Sigmoid colon (tissue), 7 donors: ENCODE data around the gene NR2C2. TPM values are rescaled to one million over a fixed set of nuclear protein-coding genes. Genes with fewer than 3 reads are reported as not detected.

ENCODE experiments used
- DNase-seq: peaks from one replicate; pipeline ENCODE4 v3.0.0-alpha.2; 2019
- H3K27ac ChIP-seq, 4 donors: fragments of 200-600 bp; sonication (generic); one replicate each; pipeline ENCODE4 v1.5.1; 2016 to 2019; ENCODE audit warnings: mild to moderate bottlenecking in 1 of 4
- H3K27me3 ChIP-seq, 3 donors: fragments of 200-600 bp; sonication (generic); one replicate each; pipeline ENCODE4 v1.5.1; 2019; ENCODE audit warnings: mild to moderate bottlenecking in 1 of 3
- H3K36me3 ChIP-seq, 4 donors: fragments of 200-600 bp; sonication (generic); one replicate each; pipeline ENCODE4 v1.5.1; 2016 to 2019
- H3K4me1 ChIP-seq, 4 donors: fragments of 200-600 bp; sonication (generic); one replicate each; pipeline ENCODE4 v1.5.1; 2017 to 2019
- H3K4me3 ChIP-seq, 4 donors: fragments of 200-600 bp; sonication (generic); one replicate each; pipeline ENCODE4 v1.5.1; 2017 to 2019; ENCODE audit warnings: mild to moderate bottlenecking in 2 of 4, moderate library complexity in 1 of 4
- H3K9me3 ChIP-seq, 4 donors: fragments of 200-600 bp in 3 of 4; sonication (generic) in 3 of 4; one replicate each; pipeline versions ENCODE4 v1.5.1 to v1.6.1; 2013 to 2019
- EP300 ChIP-seq, 4 donors: sonication (generic); formaldehyde crosslinking; IDR thresholded peaks; one replicate each; pipeline ENCODE4 v1.6.1; 2017; ENCODE audit warnings: antibody characterized with exemption in 4 of 4
- POLR2A ChIP-seq, 2 donors: fragments of 450-650 bp; IDR thresholded peaks; one replicate each; pipeline ENCODE4 v1.6.1; 2016; ENCODE audit warnings: antibody characterized with exemption in 2 of 2, mild to moderate bottlenecking in 2 of 2, moderate library complexity in 2 of 2
- POLR2AphosphoS5 ChIP-seq, 4 donors: sonication (generic); formaldehyde crosslinking; IDR thresholded peaks; one replicate each; pipeline ENCODE4 v1.6.1; 2017; ENCODE audit warnings: antibody characterized with exemption in 4 of 4
- WGBS, 2 donors: extraction: QIAGEN DNeasy Blood & Tissue Kit; methylation state at CpG; one replicate each; pipeline ENCODE4 v1.1.7; 2013; 5-methylcytosine and 5-hydroxymethylcytosine counted together
- intact Hi-C: fragments of 100-400 bp; cut with DNase I; formaldehyde crosslinking; loops from one replicate; pipeline ENCODE4 v1.15.1; 2023
- polyA plus RNA-seq, 3 donors: library from polyadenylated mRNA; stranded (reverse); fragments of 200-250 nt; gene quantifications; one replicate each; pipeline ENCODE4 v1.2.3, GENCODE V29; 2013
- total RNA-seq, 4 donors: library from RNA; depleted of rRNA; stranded (reverse); fragments of >200 nt; gene quantifications; one replicate each; pipeline ENCODE4 v1.1.0, GENCODE V29; 2016
- TF ChIP-seq, protein P1 (sequence below), 4 experiments: fragments of 450-650 bp in 3 of 4; fragments of 200-600 bp in 1 of 4; IDR thresholded peaks; one replicate each; pipeline ENCODE4 v1.5.1; 2016 to 2019; ENCODE audit warnings: antibody characterized with exemption in 4 of 4, mild to moderate bottlenecking in 3 of 4, moderate library complexity in 2 of 4
- donor health status: healthy with polysubstance abuse.
- donor health status: Bipolar disorder and iron deficiency.
- donor health status: healthy.

NR2C2 gene
- total and polyA plus RNA-seq, 7 donors = 3.6 to 68.4 (median 34.2) TPM

GRCh38 chr3:15066467-15066866 lies 119.1 kb downstream of the NR2C2 start:
- H3K36me3 ChIP-seq = peaks cover 0 to 15% (median 0%) of the 10 kb centered on the region in 4 donors
- intact Hi-C loops = loop anchor here (10.0 kb wide), 1 partner anchor 412 kb away; the partner anchor contains the start of gene CCDC174

GRCh38 chr3:15069441-15069840 lies 122.1 kb downstream of the NR2C2 start:
- intact Hi-C loops = loop anchor here (10.0 kb wide), 1 partner anchor 415 kb away; the partner anchor contains the start of gene CCDC174
- TF ChIP-seq POLR2A (IDR thresholded peaks at IDR 0.05) = no peak
- TF ChIP-seq, protein P1, sequence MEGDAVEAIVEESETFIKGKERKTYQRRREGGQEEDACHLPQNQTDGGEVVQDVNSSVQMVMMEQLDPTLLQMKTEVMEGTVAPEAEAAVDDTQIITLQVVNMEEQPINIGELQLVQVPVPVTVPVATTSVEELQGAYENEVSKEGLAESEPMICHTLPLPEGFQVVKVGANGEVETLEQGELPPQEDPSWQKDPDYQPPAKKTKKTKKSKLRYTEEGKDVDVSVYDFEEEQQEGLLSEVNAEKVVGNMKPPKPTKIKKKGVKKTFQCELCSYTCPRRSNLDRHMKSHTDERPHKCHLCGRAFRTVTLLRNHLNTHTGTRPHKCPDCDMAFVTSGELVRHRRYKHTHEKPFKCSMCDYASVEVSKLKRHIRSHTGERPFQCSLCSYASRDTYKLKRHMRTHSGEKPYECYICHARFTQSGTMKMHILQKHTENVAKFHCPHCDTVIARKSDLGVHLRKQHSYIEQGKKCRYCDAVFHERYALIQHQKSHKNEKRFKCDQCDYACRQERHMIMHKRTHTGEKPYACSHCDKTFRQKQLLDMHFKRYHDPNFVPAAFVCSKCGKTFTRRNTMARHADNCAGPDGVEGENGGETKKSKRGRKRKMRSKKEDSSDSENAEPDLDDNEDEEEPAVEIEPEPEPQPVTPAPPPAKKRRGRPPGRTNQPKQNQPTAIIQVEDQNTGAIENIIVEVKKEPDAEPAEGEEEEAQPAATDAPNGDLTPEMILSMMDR (IDR thresholded peaks at IDR 0.05) = no peak
- TF ChIP-seq POLR2AphosphoS5 (IDR thresholded peaks at IDR 0.05) = no peak
- no peak for TF ChIP-seq EP300 (IDR thresholded peaks at IDR 0.05)

More at GRCh38 chr3:15066467-15066866, 119.1 kb downstream of the NR2C2 start:
- Histone ChIP-seq H3K4me3 (no peak overlapping the region), H3K27me3 (no peaks in the 10 kb centered on the region), H3K9me3 (no peaks in the 10 kb centered on the region), H3K4me1 (peaks cover 0 to 23% (median 16%) of the 10 kb centered on the region in 4 donors), H3K27ac (no peak overlapping the region)
- no peak for TF ChIP-seq POLR2AphosphoS5 (IDR thresholded peaks at IDR 0.05)
- WGBS, 2 donors = 96 to 97% methylated on average over 3 of the region's 3 CpGs
- no peak for DNase-seq

GRCh38 chr3:15071699-15072098 lies 124.3 kb downstream of the NR2C2 start:
- intact Hi-C loops = no loop called here
- no peaks in the 10 kb centered on the region for H3K4me1 ChIP-seq
- TF ChIP-seq, protein P1 (IDR thresholded peaks at IDR 0.05) = no peak
- TF ChIP-seq EP300 (IDR thresholded peaks at IDR 0.05) = no peak
- TF ChIP-seq POLR2A (IDR thresholded peaks at IDR 0.05) = no peak
- no peak for TF ChIP-seq POLR2AphosphoS5 (IDR thresholded peaks at IDR 0.05)
- H3K27ac ChIP-seq = no peak overlapping the region
- peaks cover 31 to 67% (median 35%) of the 10 kb centered on the region in 4 donors for H3K36me3 ChIP-seq
- no peak overlapping the region for H3K4me3 ChIP-seq
- no peaks in the 10 kb centered on the region for H3K9me3 ChIP-seq
- H3K27me3 ChIP-seq = no peaks in the 10 kb centered on the region
- WGBS, 2 donors = 75 to 85% methylated on average over 2 of the region's 2 CpGs
- no peak for DNase-seq

More at GRCh38 chr3:15069441-15069840, 122.1 kb downstream of the NR2C2 start:
- Histone ChIP-seq H3K9me3 (no peaks in the 10 kb centered on the region), H3K36me3 (peaks cover 10 to 45% (median 15%) of the 10 kb centered on the region in 4 donors), H3K27me3 (no peaks in the 10 kb centered on the region), H3K4me1 (peaks cover 0 to 7% (median 0%) of the 10 kb centered on the region in 4 donors), H3K27ac (no peak overlapping the region), H3K4me3 (no peak overlapping the region)
- no peak for DNase-seq
- 93% methylated on average over 1 of the region's 1 CpG for WGBS, 2 donors

DNA sequence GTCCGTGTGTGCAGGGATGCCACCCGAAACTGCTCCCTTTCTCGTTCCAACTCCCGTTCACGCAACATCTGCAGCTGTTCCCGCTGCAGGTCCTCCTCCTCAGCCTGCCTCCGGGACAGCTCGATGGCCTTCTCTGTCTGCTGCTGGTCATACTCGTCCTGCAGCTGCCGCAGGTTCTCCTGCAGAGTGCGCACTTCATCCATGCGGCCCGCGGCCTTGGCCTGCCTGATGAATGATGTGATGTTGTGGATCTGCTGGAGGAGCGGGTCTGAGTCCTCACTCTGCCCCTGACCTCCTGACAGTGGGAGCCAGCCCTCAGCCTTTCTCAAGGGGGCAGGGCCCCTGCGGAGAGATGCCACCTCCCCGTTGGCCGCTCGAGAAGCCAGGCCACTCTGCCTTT lies 127.1 kb downstream of the NR2C2 start:
- intact Hi-C loops = no loop called here
- Histone ChIP-seq H3K4me3 (no peak overlapping the region), H3K27ac (no peak overlapping the region), H3K27me3 (no peaks in the 10 kb centered on the region), H3K4me1 (no peaks in the 10 kb centered on the region), H3K36me3 (peaks cover 41 to 95% (median 55%) of the 10 kb centered on the region in 4 donors), H3K9me3 (no peaks in the 10 kb centered on the region)
- TF ChIP-seq, protein P1 (IDR thresholded peaks at IDR 0.05) = no peak
- no peak for TF ChIP-seq POLR2AphosphoS5 (IDR thresholded peaks at IDR 0.05)
- no peak for TF ChIP-seq POLR2A (IDR thresholded peaks at IDR 0.05)
- 96 to 97% methylated on average over 19 of the region's 19 CpGs for WGBS, 2 donors
- DNase-seq = no peak

DNA sequence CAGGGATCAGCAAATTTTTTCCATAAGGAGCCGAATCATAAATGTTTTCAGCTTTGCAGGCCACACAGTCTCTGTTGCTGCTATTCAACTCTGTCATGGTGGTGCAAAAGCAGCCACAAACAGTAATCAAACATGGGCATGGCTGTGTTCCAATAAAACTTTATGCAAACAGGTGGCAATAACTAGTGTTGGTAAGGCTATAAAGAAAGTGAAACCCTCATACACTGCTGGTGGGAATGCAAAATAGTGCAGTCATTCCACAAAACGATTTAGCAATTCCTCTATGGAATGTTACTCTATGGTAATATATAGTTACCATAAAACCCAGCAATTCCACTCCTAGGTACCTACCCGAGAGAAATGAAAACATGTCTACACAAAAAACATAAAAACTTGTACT lies 131.7 kb downstream of the NR2C2 start:
- Histone ChIP-seq H3K27me3 (no peaks in the 10 kb centered on the region), H3K4me1 (no peaks in the 10 kb centered on the region), H3K36me3 (peaks cover 60 to 100% (median 81%) of the 10 kb centered on the region in 4 donors), H3K4me3 (no peak overlapping the region), H3K27ac (no peak overlapping the region), H3K9me3 (no peaks in the 10 kb centered on the region)
- DNase-seq = no peak
- no peak for TF ChIP-seq EP300 (IDR thresholded peaks at IDR 0.05)
- TF ChIP-seq POLR2A (IDR thresholded peaks at IDR 0.05) = no peak
- TF ChIP-seq, protein P1 (IDR thresholded peaks at IDR 0.05) = no peak
- no peak for TF ChIP-seq POLR2AphosphoS5 (IDR thresholded peaks at IDR 0.05)
- 67 to 80% methylated on average over 3 of the region's 3 CpGs for WGBS, 2 donors
- intact Hi-C loops = no loop called here
